K562 (cell line): ENCODE data around the gene TMEM273. TPM values are rescaled to one million over a fixed set of nuclear protein-coding genes. Genes with fewer than 3 reads are reported as not detected.
A peak's percentile ranks its signal among the peaks of the same experiment; 100 is the strongest.

ENCODE experiments used
- ATAC-seq: fragments of 200-7000 bp; cut with Tn5 transposase; 3 replicates; pipeline ENCODE4 v1.9.1; 2020; ENCODE audit warnings: moderate library complexity
- BruUV-seq: library from RNA; stranded (reverse); fragments of 400-500 nt; replicated peaks from 2 replicates; lab custom pipeline; 2021; lab: Mats Ljungman, UMichigan
- CTCF ChIA-PET: fragments of 300-600 bp; formaldehyde crosslinking; extraction: SDS; loops from one replicate; lab custom pipeline; 2021; ENCODE audit warnings: low intra/inter-chr PET ratio; lab: Yijun Ruan, JAX
- POLR2A ChIA-PET: fragments of 300-600, 350-650 bp; sonication (Branson Sonifier 250); formaldehyde crosslinking; extraction: SDS; loops from one replicate; lab custom pipeline; 2021; ENCODE audit warnings: antibody characterized with exemption, inconsistent platforms; lab: Yijun Ruan, JAX
- DNase-seq, 4 experiments: peaks; one replicate each; pipeline versions ENCODE4 v3.0.0 to v3.0.0-alpha.2; 2011 to 2018; ENCODE audit warnings: low spot score in 3 of 4, mixed read lengths in 3 of 4; ENCODE audit errors: extremely low read depth in 1 of 4
- FAIRE-seq: peaks from 2 replicates; lab custom pipeline; 2011; peaks lifted over from hg19 to GRCh38; lab: Jason Lieb, UNC
- H2AFZ ChIP-seq: 2 replicates; pipeline ENCODE4 v1.6.0; 2011; ENCODE audit warnings: low read depth, low read length, control low read depth, inconsistent platforms
- H3K27ac ChIP-seq: fragments of 200-600 bp; 3 replicates; pipeline ENCODE4 v1.8.0; 2011; ENCODE audit warnings: low read depth, mild to moderate bottlenecking, control low read depth, inconsistent platforms, low read length, moderate library complexity, mixed read lengths; ENCODE audit errors: extremely low read depth
- H3K27me3 ChIP-seq, 2 experiments: fragments of 300-600 bp in 1 of 2; 2 replicates in 1 of 2; 3 replicates in 1 of 2; pipeline versions ENCODE4 v1.6.0 to v1.8.0; 2011; ENCODE audit warnings: inconsistent platforms in 2 of 2, low read length in 2 of 2, mild to moderate bottlenecking in 1 of 2, mixed read lengths in 1 of 2, moderate library complexity in 1 of 2; ENCODE audit not compliant: control insufficient read depth in 2 of 2, insufficient read depth in 2 of 2
- H3K36me3 ChIP-seq: fragments of 300-600 bp; 3 replicates; pipeline ENCODE4 v1.8.0; 2011; ENCODE audit warnings: mild to moderate bottlenecking, low read length, inconsistent platforms; ENCODE audit not compliant: control insufficient read depth, insufficient read depth
- H3K4me1 ChIP-seq, 2 experiments: fragments of 200-600 bp in 1 of 2; replicated peaks in 1 of 2; 2 replicates in 1 of 2; 3 replicates in 1 of 2; pipeline versions ENCODE4 v1.5.1 to v1.8.0; 2011; ENCODE audit warnings: inconsistent platforms in 2 of 2, low read length in 2 of 2, mild to moderate bottlenecking in 1 of 2, mixed read lengths in 1 of 2, moderate library complexity in 1 of 2; ENCODE audit not compliant: control insufficient read depth in 2 of 2, insufficient read depth in 2 of 2
- H3K4me2 ChIP-seq: 2 replicates; pipeline ENCODE4 v1.6.1; 2011; ENCODE audit warnings: low read length, control low read depth, inconsistent platforms, mixed read lengths; ENCODE audit not compliant: insufficient read depth
- H3K4me3 ChIP-seq: fragments of 200-600 bp; sonication (generic), shearing (Covaris generic); 2 replicates; pipeline ENCODE4 v1.5.1; 2016; ENCODE audit warnings: control low read depth, inconsistent platforms
- H3K79me2 ChIP-seq: fragments of 200-600 bp; 3 replicates; pipeline ENCODE4 v1.8.0; 2011; ENCODE audit warnings: low read length, inconsistent platforms; ENCODE audit not compliant: control insufficient read depth, insufficient read depth
- H3K9ac ChIP-seq, 2 experiments: 2 replicates each; pipeline versions ENCODE4 v1.6.0 to v1.6.1; 2011; ENCODE audit warnings: low read depth in 2 of 2, low read length in 2 of 2, control low read depth in 1 of 2, inconsistent platforms in 1 of 2, mild to moderate bottlenecking in 1 of 2, mixed read lengths in 1 of 2; ENCODE audit not compliant: insufficient read depth in 1 of 2
- H3K9me1 ChIP-seq: one replicate; pipeline ENCODE4 v1.6.0; 2011; ENCODE audit warnings: inconsistent platforms, mild to moderate bottlenecking, low read length, moderate library complexity; ENCODE audit not compliant: control insufficient read depth, insufficient read depth
- H3K9me3 ChIP-seq: replicated peaks from 2 replicates; pipeline ENCODE4 v1.5.1; 2011; ENCODE audit warnings: low read depth, low read length, inconsistent platforms; ENCODE audit not compliant: control insufficient read depth, insufficient read depth
- H4K20me1 ChIP-seq: replicated peaks from 2 replicates; pipeline ENCODE4 v1.6.1; 2011; ENCODE audit warnings: low read length, inconsistent platforms, mixed read lengths; ENCODE audit not compliant: control insufficient read depth, insufficient read depth
- ETV6 ChIP-seq, 3 experiments: fragments of 150-350 bp in 1 of 3; sonication (generic) in 1 of 3; formaldehyde crosslinking in 1 of 3; IDR thresholded peaks; 2 replicates each; pipeline versions ENCODE4 v1.6.1 to v1.8.0; 2014 to 2022; ENCODE audit warnings: borderline replicate concordance in 2 of 3, low read depth in 2 of 3, antibody characterized with exemption in 1 of 3, low read length in 1 of 3, mild to moderate bottlenecking in 1 of 3, missing genetic modification reagents in 1 of 3
- FOXP1 ChIP-seq: sonication (generic); formaldehyde crosslinking; IDR thresholded peaks from 2 replicates; pipeline ENCODE4 v1.8.0; 2022; ENCODE audit warnings: mild to moderate bottlenecking, missing genetic modification reagents
- WGBS: fragments of 100-300 bp; shearing (Covaris generic); methylation state at CpG from one replicate; pipeline ENCODE4 v1.1.6; 2016; ENCODE audit warnings: low coverage, mixed read lengths; ENCODE audit not compliant: insufficient coverage; ENCODE audit errors: missing lambda C conversion rate; 5-methylcytosine and 5-hydroxymethylcytosine counted together
- in situ Hi-C: fragments of 300-500 bp; cut with MboI; formaldehyde crosslinking; loops from 4 replicates; pipeline ENCODE4 v1.15.0; 2018; ENCODE audit warnings: inconsistent platforms, mixed read lengths
- intact Hi-C: fragments of 100-400 bp; cut with micrococcal nuclease; formaldehyde crosslinking; loops from 2 replicates; pipeline ENCODE4 v1.14.2; 2022
- polyA plus RNA-seq, 8 experiments: library from polyadenylated mRNA; depleted of rRNA in 4 of 8; stranded (reverse) in 5 of 8; unstranded in 3 of 8; fragments of >200 nt; fragmentation: Nextera tagmentation in 2 of 8; fragmentation: Illumina TruSeq in 1 of 8; extraction: Ambion mirVana in 2 of 8; extraction: Trizol in 1 of 8; gene quantifications; 2 replicates each; pipeline versions ENCODE4 v1.2.1 to v1.2.3, GENCODE V29; 2011 to 2014; ENCODE audit warnings: inconsistent platforms in 1 of 8, missing spikeins in 1 of 8
- total RNA-seq, 7 experiments: library from RNA; depleted of rRNA in 6 of 7; stranded (reverse); fragments of >200 nt in 6 of 7; fragmentation: Illumina TruSeq in 2 of 7; extraction: Trizol in 2 of 7; gene quantifications; 2 replicates each; pipeline versions ENCODE4 v1.2.1 to v1.2.3, GENCODE V29; 2011 to 2021; ENCODE audit warnings: low replicate concordance in 1 of 7
- TF ChIP-seq, protein P1 (sequence below): fragments of 450-650 bp; IDR thresholded peaks from 2 replicates; pipeline ENCODE4 v1.6.1; 2018; ENCODE audit not compliant: partially characterized antibody

Gene TMEM273
- total and polyA plus RNA-seq, 9 of the 15 experiments (the other 6 are each of a cell fraction or from before 2014, with no cell fraction given) = 39.2 to 131 (median 95.6) TPM

DNA sequence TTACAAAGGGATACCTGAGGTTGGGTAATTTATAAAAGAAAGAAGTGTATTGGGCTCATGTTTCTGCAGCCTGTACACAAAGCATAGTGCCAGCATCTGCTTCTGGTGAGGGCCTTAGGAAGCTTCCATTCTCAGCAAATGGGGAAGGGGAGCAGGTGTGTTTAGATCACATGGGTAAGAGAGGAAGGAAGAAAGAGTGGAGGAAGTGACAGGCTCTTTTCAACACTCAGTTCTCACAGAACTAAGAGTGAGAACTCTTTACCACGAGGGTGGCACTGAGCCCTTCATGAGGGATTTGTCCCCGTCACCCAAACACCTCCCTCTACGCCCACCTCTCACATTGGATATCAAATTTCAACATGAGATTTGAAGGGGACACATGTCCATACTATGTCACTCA, 53.9 kb downstream of the TMEM273 start:
- intact Hi-C loops = no loop called here
- POLR2A ChIA-PET = interaction anchor here (1.0 kb wide), 1 partner anchor 12 kb away, joined by 3 read pairs; no protein-coding TSS in a partner anchor
- Histone ChIP-seq H3K9me1 (no peaks in the 10 kb centered on the region), H4K20me1 (no peaks in the 10 kb centered on the region), H3K9ac (no peak overlapping the region), H3K9me3 (peaks cover 5% of the 10 kb centered on the region; the same call in 1 of the 2 replicates), H3K4me1 (peaks cover 3 to 9% of the 10 kb centered on the region in 2 experiments; a peak in 2 of 5 replicates), H3K4me2 (no peak overlapping the region), H3K79me2 (no peaks in the 10 kb centered on the region), H2AFZ (no peak overlapping the region), H3K27me3 (peaks cover 6 to 11% of the 10 kb centered on the region in 2 experiments; a peak in 1 of 5 replicates), H3K36me3 (no peaks in the 10 kb centered on the region), H3K4me3 (no peak overlapping the region), H3K27ac (no peak overlapping the region)
- in situ Hi-C loops = no loop called here
- TF ChIP-seq ETV6 (IDR thresholded peaks at IDR 0.05; ENCODE audit: borderline replicate concordance in 1 of 2, low read depth in 2 of 2, low read length in 1 of 2) (no peak), ETV6 (CRISPR knock-in tag; IDR thresholded peaks at IDR 0.05; ENCODE audit: borderline replicate concordance) (no peak), FOXP1 (CRISPR knock-in tag) (no peak)
- TF ChIP-seq, protein P1, sequence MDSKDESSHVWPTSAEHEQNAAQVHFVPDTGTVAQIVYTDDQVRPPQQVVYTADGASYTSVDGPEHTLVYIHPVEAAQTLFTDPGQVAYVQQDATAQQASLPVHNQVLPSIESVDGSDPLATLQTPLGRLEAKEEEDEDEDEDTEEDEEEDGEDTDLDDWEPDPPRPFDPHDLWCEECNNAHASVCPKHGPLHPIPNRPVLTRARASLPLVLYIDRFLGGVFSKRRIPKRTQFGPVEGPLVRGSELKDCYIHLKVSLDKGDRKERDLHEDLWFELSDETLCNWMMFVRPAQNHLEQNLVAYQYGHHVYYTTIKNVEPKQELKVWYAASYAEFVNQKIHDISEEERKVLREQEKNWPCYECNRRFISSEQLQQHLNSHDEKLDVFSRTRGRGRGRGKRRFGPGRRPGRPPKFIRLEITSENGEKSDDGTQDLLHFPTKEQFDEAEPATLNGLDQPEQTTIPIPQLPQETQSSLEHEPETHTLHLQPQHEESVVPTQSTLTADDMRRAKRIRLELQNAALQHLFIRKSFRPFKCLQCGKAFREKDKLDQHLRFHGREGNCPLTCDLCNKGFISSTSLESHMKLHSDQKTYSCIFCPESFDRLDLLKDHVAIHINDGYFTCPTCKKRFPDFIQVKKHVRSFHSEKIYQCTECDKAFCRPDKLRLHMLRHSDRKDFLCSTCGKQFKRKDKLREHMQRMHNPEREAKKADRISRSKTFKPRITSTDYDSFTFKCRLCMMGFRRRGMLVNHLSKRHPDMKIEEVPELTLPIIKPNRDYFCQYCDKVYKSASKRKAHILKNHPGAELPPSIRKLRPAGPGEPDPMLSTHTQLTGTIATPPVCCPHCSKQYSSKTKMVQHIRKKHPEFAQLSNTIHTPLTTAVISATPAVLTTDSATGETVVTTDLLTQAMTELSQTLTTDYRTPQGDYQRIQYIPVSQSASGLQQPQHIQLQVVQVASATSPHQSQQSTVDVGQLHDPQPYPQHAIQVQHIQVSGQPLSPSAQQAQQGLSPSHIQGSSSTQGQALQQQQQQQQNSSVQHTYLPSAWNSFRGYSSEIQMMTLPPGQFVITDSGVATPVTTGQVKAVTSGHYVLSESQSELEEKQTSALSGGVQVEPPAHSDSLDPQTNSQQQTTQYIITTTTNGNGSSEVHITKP = peak; percentile 52
- no peak for DNase-seq
- FAIRE-seq = no peak
- no peak for ATAC-seq
- 29% methylated on average over 3 of the region's 3 CpGs for WGBS
- no TSS peak for BruUV-seq
- CTCF ChIA-PET = no interaction called here
